ENCODE data around the gene SYT7. TPM values are rescaled to one million over a fixed set of nuclear protein-coding genes. Genes with fewer than 3 reads are reported as not detected.

SYT7 gene
- total and polyA plus RNA-seq, 2 of the 4 experiments (the other 2 are of a cell fraction): under 0.01 to 0.19 TPM

- Histone ChIP-seq H3K9me1 (ENCODE audit: insufficient read depth, low read length) (no peaks in the 10 kb centered on the region), H4K91ac (ENCODE audit: insufficient read depth, low read depth, low read length) (no peak overlapping the region), H4K8ac (ENCODE audit: low read depth in 2 of 2, low read length in 2 of 2) (no peak overlapping the region), H2AFZ (replicated peaks; ENCODE audit: low read length, poor library complexity) (no peak overlapping the region), H3K4me2 (ENCODE audit: low read depth, low read length) (no peak overlapping the region; the same call in 1 of the 2 replicates), H3K36me3 (ENCODE audit: control insufficient read depth, insufficient read depth, low read length) (no peaks in the 10 kb centered on the region), H2AK9ac (replicated peaks; ENCODE audit: low read depth, low read length, poor library complexity) (no peak overlapping the region), H3K4me3 (ENCODE audit: insufficient read depth, low read depth, low read length) (no peak overlapping the region), H3K4me1 (ENCODE audit: control insufficient read depth, insufficient read depth, low read length) (no peaks in the 10 kb centered on the region), H3K23ac (ENCODE audit: low read depth, low read length) (no peak overlapping the region), H4K20me1 (ENCODE audit: insufficient read depth, low read length) (peaks cover 7% of the 10 kb centered on the region; the same call in 1 of the 2 replicates), H3K27ac (ENCODE audit: insufficient read depth, low read length) (no peak overlapping the region), H3K14ac (replicated peaks; ENCODE audit: low read depth, low read length) (no peak overlapping the region), H2AK5ac (ENCODE audit: low read depth, low read length) (no peak overlapping the region), H3K9me3 (ENCODE audit: control insufficient read depth, insufficient read depth, low read length) (no peaks in the 10 kb centered on the region), H2BK5ac (ENCODE audit: low read depth, low read length, poor library complexity, severe bottlenecking) (no peak overlapping the region), H3K9ac (ENCODE audit: low read depth, low read length) (no peak overlapping the region), H3K27me3 (ENCODE audit: control insufficient read depth, insufficient read depth, low read length) (peaks cover 28% of the 10 kb centered on the region), H4K5ac (ENCODE audit: low read depth, low read length) (no peak overlapping the region), H3K18ac (ENCODE audit: low read depth, low read length) (no peak overlapping the region), H2BK15ac (ENCODE audit: low read depth, low read length) (no peak overlapping the region), H2BK120ac (ENCODE audit: low read depth, low read length) (no peak overlapping the region), H3K79me1 (ENCODE audit: low read depth in 1 of 2, low read length in 2 of 2) (no peaks in the 10 kb centered on the region), H2BK20ac (ENCODE audit: low read depth, low read length) (no peak overlapping the region), H3K4ac (ENCODE audit: low read depth, low read length) (no peak overlapping the region), H3K56ac (ENCODE audit: extremely low read depth, insufficient read depth, low read length) (no peak overlapping the region)
- TF ChIP-seq FOS (IDR thresholded peaks at IDR 0.05; ENCODE audit: low read depth, low read length) (no peak), NFE2L2 (IDR thresholded peaks at IDR 0.05; ENCODE audit: low read depth, low read length) (no peak), MXI1 (IDR thresholded peaks at IDR 0.05; ENCODE audit: borderline replicate concordance, low read depth, low read length) (no peak), RAD21 (IDR thresholded peaks at IDR 0.05; ENCODE audit: low read length) (no peak), CEBPB (IDR thresholded peaks at IDR 0.05; ENCODE audit: low read depth, low read length) (no peak)
- DNase-seq (no peak), ATAC-seq (ENCODE audit: low read depth) (no peak; the same call in 1 of the 2 replicates)
- dilution Hi-C loops (cut with HindIII; ENCODE audit: low sequenced_read_pairs, unreplicated experiment): no loop called here
- intact Hi-C loops (cut with micrococcal nuclease): loop anchor here (5.0 kb wide), 1 partner anchor 111 kb away; no protein-coding TSS in a partner anchor
- WGBS, 2 experiments (ENCODE audit: extremely low coverage in 2 of 2, insufficient read length in 1 of 2): no CpG with 5 or more reads among the region's 22 CpGs
- CTCF ChIA-PET: interaction anchor here (0.6 to 3.0 kb wide), 11 partner anchors 13 to 121 kb away, joined by 3 to 26 read pairs (median 4); no protein-coding TSS in a partner anchor
- POLR2A ChIA-PET (ENCODE audit: unreplicated experiment): no interaction called here
- BruUV-seq (replicated peaks): no TSS peak
- in situ Hi-C loops (cut with MboI; ENCODE audit: low sequenced_read_pairs): loop anchor here (5.0 kb wide), 1 partner anchor 39 kb away; no protein-coding TSS in a partner anchor
Observed at GRCh38 chr11:61516191-61516590, 64.7 kb downstream of the SYT7 start.

Measured in IMR-90 (cell line).